Activated CD4-positive, alpha-beta T cell treated with anti-CD3 and anti-CD28 coated beads for 36 hours (primary cell): Measurements from ENCODE around the gene SAMHD1. TPM values are rescaled to one million over a fixed set of nuclear protein-coding genes. Genes with fewer than 3 reads are reported as not detected.

Source experiments
- ATAC-seq: fragments of 200-7000 bp; cut with Tn5 transposase; one replicate; pipeline ENCODE4 v1.10.0; 2021; ENCODE audit warnings: mild to moderate bottlenecking, moderate library complexity
- CTCF ChIA-PET: fragments of 350-600 bp; sonication (Branson Sonifier 250); formaldehyde crosslinking; loops from one replicate; lab custom pipeline; 2021; ENCODE audit warnings: antibody characterized with exemption; lab: Charles Lee
- POLR2A ChIA-PET: fragments of 350-600 bp; sonication (Branson Sonifier 250); formaldehyde crosslinking; loops from one replicate; lab custom pipeline; 2021; ENCODE audit warnings: antibody characterized with exemption, inconsistent platforms; lab: Charles Lee
- DNase-seq: peaks from one replicate; pipeline ENCODE4 v3.0.0-alpha.2; 2020
- H3K27ac Mint-ChIP-seq: one replicate; pipeline ENCODE4 v1.8.0; 2021; ENCODE audit warnings: mixed read lengths
- H3K27me3 Mint-ChIP-seq: one replicate; pipeline ENCODE4 v1.8.0; 2021; ENCODE audit warnings: mixed read lengths
- H3K36me3 Mint-ChIP-seq: one replicate; pipeline ENCODE4 v1.8.0; 2021; ENCODE audit warnings: low read depth, mixed read lengths
- H3K4me1 Mint-ChIP-seq: one replicate; pipeline ENCODE4 v1.8.0; 2021; ENCODE audit warnings: mixed read lengths
- H3K4me3 Mint-ChIP-seq: one replicate; pipeline ENCODE4 v1.8.0; 2021; ENCODE audit warnings: mild to moderate bottlenecking, moderate library complexity, mixed read lengths
- H3K9me3 Mint-ChIP-seq: one replicate; pipeline ENCODE4 v1.8.0; 2021; ENCODE audit warnings: low read depth, mixed read lengths
- intact Hi-C, 2 experiments: fragments of 100-400 bp; cut with DNase I in 1 of 2; cut with micrococcal nuclease in 1 of 2; formaldehyde crosslinking; loops; one replicate each; pipeline versions ENCODE4 v1.14.2 to v1.15.1; 2022 to 2024; cut with DNase I, micrococcal nuclease
- total RNA-seq, 2 experiments: library from RNA; stranded (reverse); gene quantifications; one replicate each; pipeline ENCODE4 v1.2.3, GENCODE V29; 2021

Gene SAMHD1
- total RNA-seq, 2 experiments from 2014 or later, result 35.6 to 36.9 TPM

GRCh38 chr20:36860811-36861624, 90.5 kb downstream of the SAMHD1 start:
- H3K4me3 Mint-ChIP-seq, result no peak overlapping the region
- H3K4me1 Mint-ChIP-seq, result peaks cover 21% of the 10 kb centered on the region
- no peaks in the 10 kb centered on the region for H3K9me3 Mint-ChIP-seq
- DNase-seq (no peak), ATAC-seq (no peak)
- ChIA-PET CTCF (no interaction called here), POLR2A (no interaction called here)
- peaks cover 17% of the 10 kb centered on the region for H3K27me3 Mint-ChIP-seq
- intact Hi-C loops, result loop anchor here in 1 of 2 experiments (5.0 kb wide), 1 partner anchor 114 kb away; the partner anchor contains the start of gene NDRG3
- H3K36me3 Mint-ChIP-seq, result no peaks in the 10 kb centered on the region
- no peak overlapping the region for H3K27ac Mint-ChIP-seq

GRCh38 chr20:36860339-36860738, 91.2 kb downstream of the SAMHD1 start:
- ChIA-PET POLR2A (no interaction called here), CTCF (no interaction called here)
- Mint-ChIP-seq H3K27me3 (peaks cover 14% of the 10 kb centered on the region), H3K36me3 (no peaks in the 10 kb centered on the region), H3K4me1 (peaks cover 24% of the 10 kb centered on the region), H3K9me3 (no peaks in the 10 kb centered on the region), H3K4me3 (no peak overlapping the region), H3K27ac (no peak overlapping the region)
- DNase-seq (no peak), ATAC-seq (no peak)
- intact Hi-C loops, result loop anchor here in 1 of 2 experiments (5.0 kb wide), 1 partner anchor 113 kb away; the partner anchor contains the start of gene NDRG3

GRCh38 chr20:36859700-36860330, 91.7 kb downstream of the SAMHD1 start:
- POLR2A ChIA-PET, result no interaction called here
- ATAC-seq (no peak), DNase-seq (no peak)
- Mint-ChIP-seq H3K9me3 (no peaks in the 10 kb centered on the region), H3K36me3 (no peaks in the 10 kb centered on the region), H3K4me3 (no peak overlapping the region), H3K27ac (no peak overlapping the region), H3K4me1 (peaks cover 19% of the 10 kb centered on the region), H3K27me3 (peaks cover 9% of the 10 kb centered on the region)
- intact Hi-C loops, result loop anchor here in 1 of 2 experiments (5.0 kb wide), 1 partner anchor 113 kb away; the partner anchor contains the start of gene NDRG3
- CTCF ChIA-PET, result no interaction called here

- Mint-ChIP-seq H3K27ac (no peak overlapping the region), H3K36me3 (no peaks in the 10 kb centered on the region), H3K9me3 (no peaks in the 10 kb centered on the region), H3K4me1 (peaks cover 18% of the 10 kb centered on the region), H3K4me3 (no peak overlapping the region), H3K27me3 (peaks cover 8% of the 10 kb centered on the region)
- ATAC-seq (no peak), DNase-seq (no peak)
- ChIA-PET CTCF (interaction anchor here (0.6 kb wide), 1 partner anchor 156 kb away, joined by 3 read pairs; no protein-coding TSS in a partner anchor), POLR2A (interaction anchor here (0.6 kb wide), 1 partner anchor 26 kb away, joined by 3 read pairs; no protein-coding TSS in a partner anchor)
- intact Hi-C loops, result no loop called here
Observed at GRCh38 chr20:36859282-36859555, 92.3 kb downstream of the SAMHD1 start.

GRCh38 chr20:36856691-36857635, 94.5 kb downstream of the SAMHD1 start:
- peak; percentile 80 for ATAC-seq
- intact Hi-C loops, result no loop called here
- no peak overlapping the region for H3K4me3 Mint-ChIP-seq
- H3K9me3 Mint-ChIP-seq, result no peaks in the 10 kb centered on the region
- ChIA-PET POLR2A (interaction anchor here (0.6 kb wide), 1 partner anchor 20 kb away, joined by 4 read pairs; no protein-coding TSS in a partner anchor), CTCF (interaction anchor here (0.8 to 2.6 kb wide), 4 partner anchors 21 to 260 kb away, joined by 3 to 10 read pairs (median 6); no protein-coding TSS in a partner anchor)
- H3K4me1 Mint-ChIP-seq, result peaks cover 18% of the 10 kb centered on the region
- peak; percentile 64 for DNase-seq
- H3K36me3 Mint-ChIP-seq, result no peaks in the 10 kb centered on the region
- H3K27ac Mint-ChIP-seq, result peak overlapping the region; percentile 26
- peaks cover 6% of the 10 kb centered on the region for H3K27me3 Mint-ChIP-seq

- no peaks in the 10 kb centered on the region for H3K9me3 Mint-ChIP-seq
- ChIA-PET CTCF (interaction anchor here (0.7 to 2.6 kb wide), 3 partner anchors 21 to 48 kb away, joined by 3 to 10 read pairs (median 8); no protein-coding TSS in a partner anchor), POLR2A (no interaction called here)
- no peaks in the 10 kb centered on the region for H3K36me3 Mint-ChIP-seq
- H3K27ac Mint-ChIP-seq, result no peak overlapping the region
- H3K4me1 Mint-ChIP-seq, result peaks cover 18% of the 10 kb centered on the region
- no peak for ATAC-seq
- no peak for DNase-seq
- H3K4me3 Mint-ChIP-seq, result no peak overlapping the region
- H3K27me3 Mint-ChIP-seq, result peaks cover under 1% of the 10 kb centered on the region
- intact Hi-C loops, result no loop called here
Observed at GRCh38 chr20:36856195-36856594, 95.3 kb downstream of the SAMHD1 start.

GRCh38 chr20:36855241-36855657, 96.3 kb downstream of the SAMHD1 start:
- Mint-ChIP-seq H3K4me1 (peaks cover 18% of the 10 kb centered on the region), H3K27me3 (no peaks in the 10 kb centered on the region), H3K36me3 (no peaks in the 10 kb centered on the region), H3K9me3 (no peaks in the 10 kb centered on the region), H3K27ac (no peak overlapping the region), H3K4me3 (no peak overlapping the region)
- ChIA-PET CTCF (interaction anchor here (0.7 to 2.6 kb wide), 5 partner anchors 20 to 122 kb away, joined by 3 to 10 read pairs (median 4); partner anchors contain the start of gene DSN1), POLR2A (interaction anchor here (0.5 to 0.8 kb wide), 2 partner anchors 20 to 64 kb away, joined by 3 read pairs; no protein-coding TSS in a partner anchor)
- no peak for DNase-seq
- intact Hi-C loops, result no loop called here
- ATAC-seq, result no peak

GRCh38 chr20:36854348-36855240, 96.9 kb downstream of the SAMHD1 start:
- DNase-seq (no peak), ATAC-seq (no peak)
- no peaks in the 10 kb centered on the region for H3K27me3 Mint-ChIP-seq
- CTCF ChIA-PET, result interaction anchor here (0.7 to 2.6 kb wide), 8 partner anchors 14 to 122 kb away, joined by 3 to 10 read pairs (median 4); partner anchors contain the start of gene DSN1
- intact Hi-C loops, result no loop called here
- H3K9me3 Mint-ChIP-seq, result no peaks in the 10 kb centered on the region
- H3K36me3 Mint-ChIP-seq, result no peaks in the 10 kb centered on the region
- H3K4me1 Mint-ChIP-seq, result peaks cover 18% of the 10 kb centered on the region
- POLR2A ChIA-PET, result interaction anchor here (0.7 to 0.8 kb wide), 2 partner anchors 11 to 65 kb away, joined by 3 read pairs; no protein-coding TSS in a partner anchor
- H3K4me3 Mint-ChIP-seq, result no peak overlapping the region
- H3K27ac Mint-ChIP-seq, result no peak overlapping the region

- H3K4me1 Mint-ChIP-seq, result peaks cover 14% of the 10 kb centered on the region
- no peaks in the 10 kb centered on the region for H3K27me3 Mint-ChIP-seq
- ChIA-PET CTCF (interaction anchor here (0.6 kb wide), 1 partner anchor 655 kb away, joined by 4 read pairs; no protein-coding TSS in a partner anchor), POLR2A (no interaction called here)
- DNase-seq, result no peak
- no peak overlapping the region for H3K4me3 Mint-ChIP-seq
- H3K27ac Mint-ChIP-seq, result no peak overlapping the region
- no peaks in the 10 kb centered on the region for H3K9me3 Mint-ChIP-seq
- no peaks in the 10 kb centered on the region for H3K36me3 Mint-ChIP-seq
- no peak for ATAC-seq
- intact Hi-C loops, result no loop called here
Observed at GRCh38 chr20:36852187-36852586, 99.3 kb downstream of the SAMHD1 start.

GRCh38 chr20:36851490-36851889, 100.0 kb downstream of the SAMHD1 start:
- intact Hi-C loops, result no loop called here
- CTCF ChIA-PET, result no interaction called here
- Mint-ChIP-seq H3K36me3 (no peaks in the 10 kb centered on the region), H3K27me3 (no peaks in the 10 kb centered on the region), H3K4me3 (no peak overlapping the region), H3K9me3 (no peaks in the 10 kb centered on the region), H3K27ac (no peak overlapping the region), H3K4me1 (peaks cover 7% of the 10 kb centered on the region)
- no peak for ATAC-seq
- DNase-seq, result no peak
- POLR2A ChIA-PET, result no interaction called here
